ENCODE measurements around the gene LRFN5. TPM values are rescaled to one million over a fixed set of nuclear protein-coding genes. Genes with fewer than 3 reads are reported as not detected.

Gene LRFN5
- total and polyA plus RNA-seq, 2 experiments from 2014 or later: 1.9 to 6.8 TPM

DNA sequence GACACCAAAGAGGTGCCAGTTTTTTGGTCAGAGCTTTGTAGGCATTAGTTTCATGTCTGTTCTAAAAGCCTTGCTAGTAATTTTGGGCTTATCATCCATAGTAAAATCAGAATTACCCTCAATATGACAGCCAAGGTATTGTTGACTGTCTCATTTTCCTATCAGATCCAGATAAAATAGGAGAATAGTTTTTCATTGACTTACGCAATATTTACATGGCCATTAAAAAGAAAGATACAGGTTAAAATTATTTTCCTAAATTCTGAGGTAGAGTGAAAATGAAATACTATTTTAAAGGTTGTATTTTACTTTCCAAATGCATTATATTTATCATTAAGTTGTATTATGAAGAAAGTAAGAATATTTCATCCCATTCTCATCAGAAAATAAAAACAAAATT lies 203.7 kb downstream of the LRFN5 start:
- Mint-ChIP-seq H3K27ac (no peak overlapping the region), H3K4me1 (no peaks in the 10 kb centered on the region), H3K36me3 (ENCODE audit: low read depth) (no peaks in the 10 kb centered on the region), H3K27me3 (ENCODE audit: insufficient read depth, low read depth, poor library complexity) (peaks cover 1% of the 10 kb centered on the region), H3K4me3 (no peak overlapping the region), H3K9me3 (no peaks in the 10 kb centered on the region)
- Histone ChIP-seq H3K4me2 (no peak overlapping the region), H3K9me2 (ENCODE audit: insufficient read depth) (no peaks in the 10 kb centered on the region), H4K20me1 (replicated peaks; ENCODE audit: insufficient read depth) (no peaks in the 10 kb centered on the region), H3K36me3 (ENCODE audit: insufficient read depth) (no peaks in the 10 kb centered on the region), H3K27me3 (ENCODE audit: insufficient read depth) (no peaks in the 10 kb centered on the region), H2AFZ (no peak overlapping the region), H3K27ac (ENCODE audit: low read depth) (no peak overlapping the region), H3F3A (replicated peaks; ENCODE audit: low read depth) (no peaks in the 10 kb centered on the region), H3K79me2 (replicated peaks; ENCODE audit: insufficient read depth) (no peaks in the 10 kb centered on the region), H3K4me1 (ENCODE audit: insufficient read depth) (no peaks in the 10 kb centered on the region), H3K4me3 (no peak overlapping the region)
- TF ChIP-seq NANOG (IDR thresholded peaks at IDR 0.05; ENCODE audit: borderline replicate concordance) (no peak), CREB1 (CRISPR knock-in tag; IDR thresholded peaks at IDR 0.05; ENCODE audit: low read depth) (no peak), ZNF331 (CRISPR knock-in tag; IDR thresholded peaks at IDR 0.05; ENCODE audit: low read depth) (no peak), POLR2AphosphoS5 (IDR thresholded peaks at IDR 0.05; ENCODE audit: low read depth) (no peak), EZH2phosphoT487 (IDR thresholded peaks at IDR 0.05; ENCODE audit: unreplicated experiment) (no peak), JUNB (IDR thresholded peaks at IDR 0.05; ENCODE audit: unreplicated experiment) (no peak), EZH2 (IDR thresholded peaks at IDR 0.05; ENCODE audit: low read depth, unreplicated experiment) (no peak)
- TF ChIP-seq, protein P1, sequence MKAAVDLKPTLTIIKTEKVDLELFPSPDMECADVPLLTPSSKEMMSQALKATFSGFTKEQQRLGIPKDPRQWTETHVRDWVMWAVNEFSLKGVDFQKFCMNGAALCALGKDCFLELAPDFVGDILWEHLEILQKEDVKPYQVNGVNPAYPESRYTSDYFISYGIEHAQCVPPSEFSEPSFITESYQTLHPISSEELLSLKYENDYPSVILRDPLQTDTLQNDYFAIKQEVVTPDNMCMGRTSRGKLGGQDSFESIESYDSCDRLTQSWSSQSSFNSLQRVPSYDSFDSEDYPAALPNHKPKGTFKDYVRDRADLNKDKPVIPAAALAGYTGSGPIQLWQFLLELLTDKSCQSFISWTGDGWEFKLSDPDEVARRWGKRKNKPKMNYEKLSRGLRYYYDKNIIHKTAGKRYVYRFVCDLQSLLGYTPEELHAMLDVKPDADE (IDR thresholded peaks at IDR 0.05): no peak
- TF ChIP-seq, protein P2, sequence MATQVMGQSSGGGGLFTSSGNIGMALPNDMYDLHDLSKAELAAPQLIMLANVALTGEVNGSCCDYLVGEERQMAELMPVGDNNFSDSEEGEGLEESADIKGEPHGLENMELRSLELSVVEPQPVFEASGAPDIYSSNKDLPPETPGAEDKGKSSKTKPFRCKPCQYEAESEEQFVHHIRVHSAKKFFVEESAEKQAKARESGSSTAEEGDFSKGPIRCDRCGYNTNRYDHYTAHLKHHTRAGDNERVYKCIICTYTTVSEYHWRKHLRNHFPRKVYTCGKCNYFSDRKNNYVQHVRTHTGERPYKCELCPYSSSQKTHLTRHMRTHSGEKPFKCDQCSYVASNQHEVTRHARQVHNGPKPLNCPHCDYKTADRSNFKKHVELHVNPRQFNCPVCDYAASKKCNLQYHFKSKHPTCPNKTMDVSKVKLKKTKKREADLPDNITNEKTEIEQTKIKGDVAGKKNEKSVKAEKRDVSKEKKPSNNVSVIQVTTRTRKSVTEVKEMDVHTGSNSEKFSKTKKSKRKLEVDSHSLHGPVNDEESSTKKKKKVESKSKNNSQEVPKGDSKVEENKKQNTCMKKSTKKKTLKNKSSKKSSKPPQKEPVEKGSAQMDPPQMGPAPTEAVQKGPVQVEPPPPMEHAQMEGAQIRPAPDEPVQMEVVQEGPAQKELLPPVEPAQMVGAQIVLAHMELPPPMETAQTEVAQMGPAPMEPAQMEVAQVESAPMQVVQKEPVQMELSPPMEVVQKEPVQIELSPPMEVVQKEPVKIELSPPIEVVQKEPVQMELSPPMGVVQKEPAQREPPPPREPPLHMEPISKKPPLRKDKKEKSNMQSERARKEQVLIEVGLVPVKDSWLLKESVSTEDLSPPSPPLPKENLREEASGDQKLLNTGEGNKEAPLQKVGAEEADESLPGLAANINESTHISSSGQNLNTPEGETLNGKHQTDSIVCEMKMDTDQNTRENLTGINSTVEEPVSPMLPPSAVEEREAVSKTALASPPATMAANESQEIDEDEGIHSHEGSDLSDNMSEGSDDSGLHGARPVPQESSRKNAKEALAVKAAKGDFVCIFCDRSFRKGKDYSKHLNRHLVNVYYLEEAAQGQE (IDR thresholded peaks at IDR 0.05; ENCODE audit: unreplicated experiment): no peak
- TF ChIP-seq, protein P3, sequence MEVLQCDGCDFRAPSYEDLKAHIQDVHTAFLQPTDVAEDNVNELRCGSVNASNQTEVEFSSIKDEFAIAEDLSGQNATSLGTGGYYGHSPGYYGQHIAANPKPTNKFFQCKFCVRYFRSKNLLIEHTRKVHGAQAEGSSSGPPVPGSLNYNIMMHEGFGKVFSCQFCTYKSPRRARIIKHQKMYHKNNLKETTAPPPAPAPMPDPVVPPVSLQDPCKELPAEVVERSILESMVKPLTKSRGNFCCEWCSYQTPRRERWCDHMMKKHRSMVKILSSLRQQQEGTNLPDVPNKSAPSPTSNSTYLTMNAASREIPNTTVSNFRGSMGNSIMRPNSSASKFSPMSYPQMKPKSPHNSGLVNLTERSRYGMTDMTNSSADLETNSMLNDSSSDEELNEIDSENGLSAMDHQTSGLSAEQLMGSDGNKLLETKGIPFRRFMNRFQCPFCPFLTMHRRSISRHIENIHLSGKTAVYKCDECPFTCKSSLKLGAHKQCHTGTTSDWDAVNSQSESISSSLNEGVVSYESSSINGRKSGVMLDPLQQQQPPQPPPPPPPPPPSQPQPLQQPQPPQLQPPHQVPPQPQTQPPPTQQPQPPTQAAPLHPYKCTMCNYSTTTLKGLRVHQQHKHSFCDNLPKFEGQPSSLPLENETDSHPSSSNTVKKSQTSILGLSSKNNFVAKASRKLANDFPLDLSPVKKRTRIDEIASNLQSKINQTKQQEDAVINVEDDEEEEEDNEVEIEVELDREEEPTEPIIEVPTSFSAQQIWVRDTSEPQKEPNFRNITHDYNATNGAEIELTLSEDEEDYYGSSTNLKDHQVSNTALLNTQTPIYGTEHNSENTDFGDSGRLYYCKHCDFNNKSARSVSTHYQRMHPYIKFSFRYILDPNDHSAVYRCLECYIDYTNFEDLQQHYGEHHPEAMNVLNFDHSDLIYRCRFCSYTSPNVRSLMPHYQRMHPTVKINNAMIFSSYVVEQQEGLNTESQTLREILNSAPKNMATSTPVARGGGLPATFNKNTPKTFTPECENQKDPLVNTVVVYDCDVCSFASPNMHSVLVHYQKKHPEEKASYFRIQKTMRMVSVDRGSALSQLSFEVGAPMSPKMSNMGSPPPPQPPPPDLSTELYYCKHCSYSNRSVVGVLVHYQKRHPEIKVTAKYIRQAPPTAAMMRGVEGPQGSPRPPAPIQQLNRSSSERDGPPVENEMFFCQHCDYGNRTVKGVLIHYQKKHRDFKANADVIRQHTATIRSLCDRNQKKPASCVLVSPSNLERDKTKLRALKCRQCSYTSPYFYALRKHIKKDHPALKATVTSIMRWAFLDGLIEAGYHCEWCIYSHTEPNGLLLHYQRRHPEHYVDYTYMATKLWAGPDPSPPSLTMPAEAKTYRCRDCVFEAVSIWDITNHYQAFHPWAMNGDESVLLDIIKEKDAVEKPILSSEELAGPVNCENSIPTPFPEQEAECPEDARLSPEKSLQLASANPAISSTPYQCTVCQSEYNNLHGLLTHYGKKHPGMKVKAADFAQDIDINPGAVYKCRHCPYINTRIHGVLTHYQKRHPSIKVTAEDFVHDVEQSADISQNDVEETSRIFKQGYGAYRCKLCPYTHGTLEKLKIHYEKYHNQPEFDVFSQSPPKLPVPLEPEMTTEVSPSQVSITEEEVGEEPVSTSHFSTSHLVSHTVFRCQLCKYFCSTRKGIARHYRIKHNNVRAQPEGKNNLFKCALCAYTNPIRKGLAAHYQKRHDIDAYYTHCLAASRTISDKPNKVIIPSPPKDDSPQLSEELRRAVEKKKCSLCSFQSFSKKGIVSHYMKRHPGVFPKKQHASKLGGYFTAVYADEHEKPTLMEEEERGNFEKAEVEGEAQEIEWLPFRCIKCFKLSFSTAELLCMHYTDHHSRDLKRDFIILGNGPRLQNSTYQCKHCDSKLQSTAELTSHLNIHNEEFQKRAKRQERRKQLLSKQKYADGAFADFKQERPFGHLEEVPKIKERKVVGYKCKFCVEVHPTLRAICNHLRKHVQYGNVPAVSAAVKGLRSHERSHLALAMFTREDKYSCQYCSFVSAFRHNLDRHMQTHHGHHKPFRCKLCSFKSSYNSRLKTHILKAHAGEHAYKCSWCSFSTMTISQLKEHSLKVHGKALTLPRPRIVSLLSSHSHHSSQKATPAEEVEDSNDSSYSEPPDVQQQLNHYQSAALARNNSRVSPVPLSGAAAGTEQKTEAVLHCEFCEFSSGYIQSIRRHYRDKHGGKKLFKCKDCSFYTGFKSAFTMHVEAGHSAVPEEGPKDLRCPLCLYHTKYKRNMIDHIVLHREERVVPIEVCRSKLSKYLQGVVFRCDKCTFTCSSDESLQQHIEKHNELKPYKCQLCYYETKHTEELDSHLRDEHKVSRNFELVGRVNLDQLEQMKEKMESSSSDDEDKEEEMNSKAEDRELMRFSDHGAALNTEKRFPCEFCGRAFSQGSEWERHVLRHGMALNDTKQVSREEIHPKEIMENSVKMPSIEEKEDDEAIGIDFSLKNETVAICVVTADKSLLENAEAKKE (CRISPR knock-in tag; IDR thresholded peaks at IDR 0.05): no peak
- ATAC-seq: no peak
- DNase-seq (ENCODE audit: low spot score): no peak

Measured in GM23338 (cell line).